CD4-positive, alpha-beta T cell treated with Interleukin-15 for 1 hour (primary cell): ENCODE data around the gene CHD6.

Experiments used
- DNase-seq: peaks from one replicate; pipeline ENCODE4 v3.0.0-alpha.2; 2020

The CHD6 gene, protein sequence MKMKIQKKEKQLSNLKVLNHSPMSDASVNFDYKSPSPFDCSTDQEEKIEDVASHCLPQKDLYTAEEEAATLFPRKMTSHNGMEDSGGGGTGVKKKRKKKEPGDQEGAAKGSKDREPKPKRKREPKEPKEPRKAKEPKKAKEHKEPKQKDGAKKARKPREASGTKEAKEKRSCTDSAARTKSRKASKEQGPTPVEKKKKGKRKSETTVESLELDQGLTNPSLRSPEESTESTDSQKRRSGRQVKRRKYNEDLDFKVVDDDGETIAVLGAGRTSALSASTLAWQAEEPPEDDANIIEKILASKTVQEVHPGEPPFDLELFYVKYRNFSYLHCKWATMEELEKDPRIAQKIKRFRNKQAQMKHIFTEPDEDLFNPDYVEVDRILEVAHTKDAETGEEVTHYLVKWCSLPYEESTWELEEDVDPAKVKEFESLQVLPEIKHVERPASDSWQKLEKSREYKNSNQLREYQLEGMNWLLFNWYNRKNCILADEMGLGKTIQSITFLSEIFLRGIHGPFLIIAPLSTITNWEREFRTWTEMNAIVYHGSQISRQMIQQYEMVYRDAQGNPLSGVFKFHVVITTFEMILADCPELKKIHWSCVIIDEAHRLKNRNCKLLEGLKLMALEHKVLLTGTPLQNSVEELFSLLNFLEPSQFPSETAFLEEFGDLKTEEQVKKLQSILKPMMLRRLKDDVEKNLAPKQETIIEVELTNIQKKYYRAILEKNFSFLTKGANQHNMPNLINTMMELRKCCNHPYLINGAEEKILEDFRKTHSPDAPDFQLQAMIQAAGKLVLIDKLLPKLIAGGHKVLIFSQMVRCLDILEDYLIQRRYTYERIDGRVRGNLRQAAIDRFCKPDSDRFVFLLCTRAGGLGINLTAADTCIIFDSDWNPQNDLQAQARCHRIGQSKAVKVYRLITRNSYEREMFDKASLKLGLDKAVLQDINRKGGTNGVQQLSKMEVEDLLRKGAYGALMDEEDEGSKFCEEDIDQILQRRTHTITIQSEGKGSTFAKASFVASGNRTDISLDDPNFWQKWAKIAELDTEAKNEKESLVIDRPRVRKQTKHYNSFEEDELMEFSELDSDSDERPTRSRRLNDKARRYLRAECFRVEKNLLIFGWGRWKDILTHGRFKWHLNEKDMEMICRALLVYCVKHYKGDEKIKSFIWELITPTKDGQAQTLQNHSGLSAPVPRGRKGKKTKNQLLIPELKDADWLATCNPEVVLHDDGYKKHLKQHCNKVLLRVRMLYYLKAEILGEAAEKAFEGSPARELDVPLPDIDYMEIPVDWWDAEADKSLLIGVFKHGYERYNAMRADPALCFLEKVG (N-terminal part only)

DNA sequence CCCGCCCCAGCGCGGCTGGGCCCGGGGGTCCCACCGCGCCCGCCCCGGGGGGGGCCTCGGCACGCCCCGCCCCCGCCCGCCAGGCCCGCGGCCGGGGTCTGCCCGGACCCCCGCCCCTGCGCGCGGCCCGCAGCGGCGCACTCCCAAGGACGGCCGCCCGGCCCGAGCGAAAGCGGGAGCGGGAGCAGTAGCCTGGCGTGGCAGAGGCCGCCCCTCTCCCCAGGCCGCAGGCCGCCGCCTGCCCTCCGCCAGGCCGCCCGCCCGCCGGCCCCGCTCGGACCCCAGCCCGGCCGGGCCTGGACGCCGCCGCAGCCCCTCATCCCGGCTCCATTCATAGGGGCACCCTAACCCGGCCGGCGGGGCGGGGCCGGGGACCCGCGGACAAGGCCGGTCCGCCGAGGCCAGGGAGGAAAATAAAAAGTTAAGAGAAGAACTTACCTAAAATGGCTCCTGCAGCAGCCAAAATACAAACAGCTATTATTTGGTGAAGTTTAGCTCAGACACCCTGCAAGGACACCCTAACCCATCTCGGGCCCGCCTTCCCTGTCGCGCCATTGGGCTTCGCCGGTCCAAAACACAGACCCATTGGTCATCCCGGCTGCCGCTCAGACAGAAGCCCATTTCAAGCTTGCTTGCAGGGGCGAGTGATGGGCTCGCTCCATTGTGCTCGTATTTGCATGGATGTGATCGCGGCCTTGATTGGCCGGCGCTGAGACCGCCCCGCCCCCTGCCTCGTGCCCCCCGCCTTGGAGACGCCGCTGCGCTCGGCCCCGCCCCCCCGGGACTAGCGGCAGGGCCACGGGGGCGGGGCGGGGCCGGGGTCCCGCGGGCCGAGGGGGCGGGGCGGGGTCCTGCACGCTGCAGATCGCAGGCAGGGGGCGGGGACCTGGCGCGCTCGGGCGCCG, at the start of gene CHD6:
Gene CHD6, minus strand, starts transcription at position 476 of the 905 bp plus-strand sequence. CDS start 67,040 bp downstream, outside the sequence.
- DNase-seq = peak; percentile 99

DNA sequence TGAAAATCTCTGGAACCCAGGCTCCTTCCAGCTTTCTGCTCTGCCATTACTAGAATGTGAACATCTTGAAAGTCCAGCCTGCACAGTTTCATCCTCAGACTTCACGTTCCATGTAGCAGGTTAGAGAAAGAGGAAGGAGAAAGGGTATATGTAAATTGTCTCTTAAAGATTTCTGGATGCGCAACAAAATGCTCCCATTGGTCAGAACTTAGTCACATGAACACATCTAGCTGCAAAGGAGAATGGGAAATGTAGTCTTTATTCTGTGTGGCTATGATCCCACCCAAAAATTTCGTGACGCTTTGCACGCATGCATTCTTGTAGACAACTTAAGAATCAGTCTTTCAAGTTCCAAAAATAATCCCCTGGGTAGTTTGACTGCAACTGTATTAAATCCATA, 46.4 kb upstream of the CHD6 start:
- no peak for DNase-seq

DNA sequence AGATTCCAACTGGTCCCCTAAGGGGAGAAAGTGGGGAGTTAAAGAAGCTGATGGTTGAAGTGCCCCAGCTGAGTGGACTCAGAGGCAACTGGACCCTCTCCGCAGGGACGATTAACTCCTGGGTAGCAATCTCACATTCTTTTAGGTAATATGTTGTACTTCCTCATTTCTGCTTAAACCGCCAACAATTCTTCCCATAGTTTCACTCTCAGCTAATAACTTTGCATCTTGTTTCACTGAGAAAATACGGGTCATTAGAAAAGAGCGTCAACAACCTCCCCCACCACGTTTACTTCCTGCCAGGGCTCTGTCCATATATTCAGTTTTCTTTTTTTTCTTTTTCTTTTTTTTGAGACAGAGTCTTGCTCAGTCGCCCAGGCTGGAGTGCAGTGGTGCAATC, 39.5 kb upstream of the CHD6 start:
- no peak for DNase-seq

DNA sequence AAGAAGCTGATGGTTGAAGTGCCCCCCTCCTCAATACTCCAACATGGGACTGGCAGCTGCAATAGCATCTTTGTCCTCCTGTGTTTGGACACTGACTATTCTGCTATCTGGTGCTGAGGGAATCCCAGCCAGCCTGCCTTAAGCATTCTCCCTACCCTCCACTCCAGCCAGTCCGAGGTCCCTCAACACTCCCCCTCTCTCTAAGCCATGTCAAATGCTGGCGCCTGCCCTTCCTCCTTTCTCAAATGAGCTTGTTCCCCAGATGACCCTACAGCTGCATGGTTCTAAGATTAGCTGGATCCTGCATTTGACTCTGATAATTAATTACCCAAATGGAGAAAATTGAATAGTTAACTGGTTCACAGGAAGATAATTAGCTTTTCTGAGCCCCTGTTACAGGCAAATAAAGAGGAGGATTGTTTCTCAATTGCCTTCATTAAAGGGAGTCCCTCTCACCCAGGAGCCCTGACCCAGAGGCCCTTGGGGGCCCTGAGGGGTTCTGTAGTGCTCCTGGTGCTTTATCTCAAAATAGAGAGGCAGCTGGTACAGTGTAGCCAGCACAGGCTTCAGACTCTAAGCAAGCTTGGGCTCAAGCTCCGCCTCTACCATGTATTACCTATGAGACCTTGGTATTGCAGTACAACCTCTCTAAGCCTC, 37.9 kb upstream of the CHD6 start:
- DNase-seq = no peak

DNA sequence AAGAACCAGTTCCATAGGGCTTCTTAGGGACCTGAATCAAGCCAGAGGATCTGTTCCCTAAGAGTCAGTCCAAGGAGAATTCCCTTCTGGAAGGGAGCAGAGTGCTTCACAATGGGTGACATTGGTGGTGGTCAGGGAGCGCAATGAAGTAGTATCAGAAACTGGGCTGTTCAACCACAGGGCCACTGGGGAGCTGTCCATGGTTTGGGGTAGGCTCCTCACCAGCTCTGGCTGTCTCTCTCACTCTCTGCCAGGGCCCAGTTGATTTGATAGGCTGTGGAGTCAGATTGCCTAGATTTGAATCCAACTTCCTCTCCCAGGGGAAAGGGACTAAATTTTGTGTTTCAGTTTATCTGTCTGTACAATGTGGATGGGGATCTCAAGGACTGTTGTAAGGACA, 36.7 kb upstream of the CHD6 start:
- DNase-seq = no peak

DNA sequence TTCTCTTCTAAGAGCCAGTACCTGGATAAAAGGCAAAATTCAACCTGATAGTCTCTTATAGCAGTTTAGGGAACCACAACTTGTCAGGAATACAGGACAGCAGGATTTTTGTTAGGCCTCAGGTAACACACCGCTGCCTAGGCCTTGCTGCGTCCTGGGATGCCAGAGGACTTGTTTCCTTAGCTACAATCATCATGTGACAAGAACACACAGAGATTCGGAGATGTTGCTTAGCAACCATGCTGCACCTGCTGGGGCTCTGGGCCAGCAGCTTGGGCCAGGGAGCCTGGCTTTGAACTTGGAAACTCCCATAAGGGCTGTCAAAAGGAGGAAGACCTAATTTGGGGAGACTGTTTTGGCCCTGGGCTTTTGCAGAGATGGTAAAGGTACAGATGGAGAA, 36.1 kb upstream of the CHD6 start:
- DNase-seq = no peak

DNA sequence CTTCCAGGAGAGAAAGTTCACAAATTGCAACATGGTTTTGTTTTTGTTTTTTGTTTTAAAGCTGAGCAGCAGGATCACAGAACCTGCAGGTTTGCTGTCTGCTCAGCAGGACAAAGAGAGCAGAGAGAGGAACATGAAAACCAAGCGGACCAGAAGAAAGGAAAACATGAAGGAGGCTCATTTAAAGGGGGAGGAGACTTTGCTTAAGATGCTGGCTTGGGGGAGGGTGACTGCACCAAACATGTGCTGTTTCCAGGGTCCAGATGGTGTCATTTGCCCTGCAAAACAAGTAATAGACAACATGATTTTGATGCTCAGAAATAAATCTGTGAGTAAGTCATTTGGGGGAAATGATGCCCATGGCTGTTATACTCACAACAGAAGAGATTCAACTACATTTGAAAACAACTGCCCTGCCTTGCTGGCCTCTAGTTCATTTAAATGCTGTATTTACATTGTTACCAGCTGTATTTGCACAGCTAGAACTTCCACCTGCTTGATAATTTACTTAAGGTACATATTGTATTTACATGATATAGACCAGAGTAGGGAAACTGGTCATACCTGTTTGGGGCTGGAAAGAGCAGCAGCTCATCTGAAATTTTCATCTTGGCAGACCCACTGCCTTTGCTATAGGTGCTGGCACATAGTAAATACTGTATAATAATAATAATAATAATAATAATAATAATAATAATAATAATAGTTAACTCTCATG, 32.2 kb upstream of the CHD6 start:
- no peak for DNase-seq

DNA sequence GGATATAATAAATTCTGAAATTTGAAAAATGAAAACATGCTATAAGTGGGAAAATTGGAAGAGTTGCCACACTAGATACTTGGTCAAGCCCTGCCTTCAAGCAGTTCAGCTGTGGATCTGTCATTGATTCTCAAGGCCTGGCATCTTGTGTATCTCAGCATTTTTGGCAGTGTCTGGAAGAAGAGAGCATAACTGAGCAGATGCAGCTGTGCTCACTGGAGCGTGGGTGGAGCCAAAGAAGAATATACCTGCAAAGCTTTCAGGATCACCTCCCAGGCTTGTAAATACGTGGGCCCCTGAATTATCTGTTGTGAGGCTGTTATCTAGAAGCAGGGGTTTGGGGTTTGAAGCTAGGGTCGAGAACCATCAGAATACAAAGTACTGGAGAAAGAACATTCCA, 31.3 kb upstream of the CHD6 start:
- DNase-seq = no peak

DNA sequence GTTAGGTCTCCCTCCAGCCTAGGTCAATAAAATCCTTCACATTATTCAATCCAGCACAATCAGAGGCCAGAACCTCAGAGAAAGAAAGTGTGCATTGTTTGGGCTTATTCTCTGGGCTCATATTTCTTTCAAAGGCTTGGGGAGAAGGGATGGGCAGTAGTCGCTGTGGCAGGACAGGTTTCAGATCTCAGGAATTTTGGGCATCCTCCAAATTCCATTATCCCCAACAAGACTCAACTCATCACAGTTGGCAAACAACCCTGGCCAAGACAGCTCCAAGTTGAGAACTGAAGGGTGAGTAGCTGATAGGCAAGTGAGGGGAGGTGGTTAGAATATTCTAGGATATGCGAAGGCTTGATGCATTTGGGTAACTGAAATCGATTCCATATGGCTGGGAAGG, 27.2 kb upstream of the CHD6 start:
- no peak for DNase-seq

DNA sequence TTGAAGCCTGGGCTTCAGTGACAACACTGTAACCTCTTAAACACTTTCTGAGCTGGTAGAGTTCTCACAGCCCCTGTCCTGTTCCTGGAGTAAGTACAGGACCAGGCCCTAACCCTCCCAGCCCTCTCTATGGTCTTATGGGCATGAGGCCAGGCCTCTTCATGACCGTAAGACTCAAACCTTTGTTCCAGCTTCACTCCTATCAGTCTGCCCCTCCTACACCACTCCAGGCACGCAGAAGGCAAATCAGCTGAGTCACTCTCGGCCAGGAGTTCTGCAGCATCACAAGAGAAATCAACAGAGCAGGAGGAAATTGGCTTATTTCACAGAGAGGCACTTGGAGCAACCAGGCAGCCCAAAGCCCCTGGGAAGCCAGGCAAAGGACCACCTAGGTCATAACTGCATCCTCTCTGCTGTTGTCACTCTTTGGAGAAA, 25.3 kb upstream of the CHD6 start:
- no peak for DNase-seq

DNA sequence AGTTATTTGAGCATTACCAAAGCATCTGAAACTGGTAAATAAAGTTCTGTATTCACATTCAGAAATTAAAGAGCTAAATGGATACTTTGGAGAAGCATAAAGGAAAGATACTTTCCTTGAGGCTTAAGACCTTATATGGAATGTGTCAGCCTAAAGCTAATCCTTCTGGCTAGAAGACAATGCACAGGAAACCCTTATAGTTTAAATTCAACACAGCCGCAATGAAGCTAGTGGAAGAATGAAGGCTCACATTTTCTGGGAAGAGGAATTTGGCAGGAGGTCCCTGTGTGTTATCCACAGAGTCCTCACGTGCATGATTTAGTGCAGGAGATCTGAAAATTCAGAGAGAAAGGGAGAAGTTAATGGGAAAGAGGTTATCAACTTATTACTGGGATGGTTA, 21.5 kb upstream of the CHD6 start:
- no peak for DNase-seq

DNA sequence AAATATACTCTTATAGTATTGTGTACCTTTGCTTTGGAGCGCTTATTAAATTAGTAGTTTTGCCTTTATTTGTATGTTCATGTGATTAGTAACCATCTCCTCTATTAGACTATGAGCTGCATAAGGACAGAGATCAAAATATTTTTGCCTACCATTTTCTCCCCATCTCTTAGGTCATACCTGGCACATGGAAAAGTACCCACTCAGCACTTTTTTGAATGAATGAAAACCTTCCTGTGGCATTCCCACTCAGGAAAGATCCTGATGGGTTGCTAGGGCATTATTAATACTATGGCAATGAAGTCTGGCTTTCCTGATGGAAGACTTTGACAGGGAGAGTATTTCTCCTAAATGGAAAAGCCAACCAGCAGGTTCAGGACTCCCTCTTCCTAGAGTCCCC, 20.3 kb upstream of the CHD6 start:
- DNase-seq = no peak

DNA sequence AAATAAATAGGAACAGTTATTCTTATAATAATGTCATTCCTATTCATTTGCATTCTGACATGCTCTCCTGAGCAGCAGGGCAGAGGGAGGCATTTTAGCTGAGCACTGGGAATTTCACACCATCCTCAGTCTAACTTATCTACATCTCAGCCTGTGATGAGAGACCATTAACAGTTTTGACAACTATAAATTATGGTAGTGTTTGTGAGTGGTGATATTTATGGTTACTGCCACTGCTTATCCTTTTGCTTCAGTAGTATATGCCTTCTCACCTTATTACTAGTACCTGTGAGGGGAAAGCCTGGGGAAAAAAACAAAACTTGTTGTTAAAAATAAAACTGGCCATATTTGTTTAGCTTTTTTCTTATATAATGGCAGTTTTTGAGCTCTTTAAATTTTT, 17.0 kb upstream of the CHD6 start:
- DNase-seq = no peak

DNA sequence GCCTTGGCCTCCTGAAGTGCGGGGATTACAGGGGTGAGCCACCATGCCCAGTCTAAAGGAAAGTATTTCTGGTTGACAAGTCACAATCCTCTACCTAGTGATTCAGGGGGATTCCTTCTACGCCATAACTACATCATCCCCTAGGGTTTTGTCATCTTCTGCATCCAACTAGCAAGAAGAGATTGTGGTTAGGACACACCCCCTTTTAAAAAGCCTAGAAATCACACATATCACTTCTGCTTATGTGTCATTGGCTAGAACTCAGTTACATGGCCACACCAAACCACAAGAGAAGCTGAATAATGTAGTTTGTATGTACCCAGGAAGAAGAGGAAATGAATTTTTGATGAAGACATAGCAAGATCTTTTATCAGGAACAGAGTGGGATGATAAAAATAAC, 14.7 kb upstream of the CHD6 start:
- DNase-seq = peak; percentile 24

DNA sequence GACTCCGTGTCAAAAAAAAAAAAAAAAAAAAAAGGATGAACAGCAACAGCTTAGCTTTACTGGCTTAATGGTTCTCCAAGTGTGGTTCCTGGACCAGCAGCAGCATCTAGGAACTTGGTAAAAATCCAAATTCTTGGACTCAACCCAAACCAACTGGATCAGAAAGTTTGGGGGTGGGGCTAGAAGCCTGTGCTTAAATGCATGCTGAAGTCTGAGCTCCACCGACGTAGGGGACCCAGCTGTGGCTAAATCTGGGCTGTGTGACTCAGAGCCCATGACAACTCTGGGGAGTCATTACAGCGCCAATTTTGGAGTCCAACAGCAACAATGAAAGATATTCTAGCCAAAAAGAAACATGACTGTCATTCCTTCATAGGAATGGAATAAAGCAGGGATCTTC, 13.6 kb upstream of the CHD6 start:
- peak; percentile 25 for DNase-seq

DNA sequence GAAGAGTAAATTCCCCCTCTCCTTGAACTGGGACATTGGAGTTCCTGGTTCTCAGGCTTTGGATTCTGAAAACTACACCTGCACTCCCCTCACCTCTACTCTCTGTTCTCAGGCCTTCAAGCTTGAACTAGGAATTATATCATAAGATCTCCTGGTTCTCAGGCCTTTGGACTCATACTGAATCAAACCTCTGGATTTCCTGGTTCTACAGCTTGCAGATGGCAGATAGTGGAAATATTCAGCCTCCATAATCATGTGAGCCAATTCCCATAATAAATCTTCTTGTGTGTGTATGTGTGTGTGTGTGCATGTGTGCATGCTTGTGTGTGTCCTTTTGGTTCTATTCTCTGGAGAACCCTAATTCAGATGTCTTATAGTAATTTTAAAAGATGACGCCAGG, 12.7 kb upstream of the CHD6 start:
- no peak for DNase-seq

DNA sequence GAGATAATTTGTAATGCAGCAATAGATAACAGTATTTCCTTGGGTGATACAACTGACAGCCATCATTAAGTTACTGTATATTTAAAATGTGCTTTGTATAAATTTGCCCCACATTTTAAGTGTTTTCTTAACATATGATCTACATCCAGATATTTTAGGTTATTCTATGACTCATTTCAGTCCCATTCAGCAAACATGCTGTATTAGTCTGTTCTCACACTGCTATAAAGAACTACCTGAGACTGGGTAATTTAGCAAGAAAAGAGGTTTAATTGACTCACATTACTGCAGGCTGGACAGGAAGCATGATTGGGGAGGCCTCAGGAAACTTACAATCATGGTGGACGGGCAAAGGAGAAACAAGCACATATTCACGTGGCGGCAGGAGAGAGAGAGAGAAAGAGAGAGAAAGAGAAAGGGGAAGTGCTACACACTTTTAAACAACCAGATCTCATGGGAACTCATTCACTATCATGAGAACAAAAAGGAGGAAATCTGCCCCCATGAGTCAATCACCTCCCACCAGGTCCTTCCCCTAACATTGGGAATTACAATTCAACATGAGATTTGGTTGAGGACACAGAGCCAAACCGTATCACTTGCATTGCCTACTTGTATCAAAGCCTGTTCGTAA, 9.6 kb upstream of the CHD6 start:
- DNase-seq = no peak

DNA sequence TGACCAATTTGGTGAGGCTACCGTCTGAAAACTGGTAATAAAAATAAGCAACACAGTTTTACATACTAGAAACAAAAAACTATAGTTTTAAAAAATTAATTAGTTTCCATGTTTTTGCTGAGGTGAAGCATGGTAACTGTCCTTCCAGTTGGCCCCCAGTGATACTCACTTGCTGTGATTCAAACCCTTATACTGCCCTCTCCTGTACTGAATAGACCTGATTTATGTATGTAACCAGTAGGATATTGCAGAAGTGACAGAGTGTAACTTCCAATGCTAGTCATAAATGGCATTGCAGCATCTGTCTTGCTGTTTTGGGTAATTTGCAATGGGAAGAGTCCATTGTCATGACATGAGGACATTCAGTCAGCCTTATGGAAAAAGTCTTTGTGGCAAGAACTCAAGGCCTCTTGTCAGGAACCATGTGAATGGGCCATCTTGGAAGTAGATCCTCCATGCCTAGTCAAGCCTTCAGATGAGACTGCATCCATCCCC, 8.9 kb upstream of the CHD6 start:
- DNase-seq = no peak

DNA sequence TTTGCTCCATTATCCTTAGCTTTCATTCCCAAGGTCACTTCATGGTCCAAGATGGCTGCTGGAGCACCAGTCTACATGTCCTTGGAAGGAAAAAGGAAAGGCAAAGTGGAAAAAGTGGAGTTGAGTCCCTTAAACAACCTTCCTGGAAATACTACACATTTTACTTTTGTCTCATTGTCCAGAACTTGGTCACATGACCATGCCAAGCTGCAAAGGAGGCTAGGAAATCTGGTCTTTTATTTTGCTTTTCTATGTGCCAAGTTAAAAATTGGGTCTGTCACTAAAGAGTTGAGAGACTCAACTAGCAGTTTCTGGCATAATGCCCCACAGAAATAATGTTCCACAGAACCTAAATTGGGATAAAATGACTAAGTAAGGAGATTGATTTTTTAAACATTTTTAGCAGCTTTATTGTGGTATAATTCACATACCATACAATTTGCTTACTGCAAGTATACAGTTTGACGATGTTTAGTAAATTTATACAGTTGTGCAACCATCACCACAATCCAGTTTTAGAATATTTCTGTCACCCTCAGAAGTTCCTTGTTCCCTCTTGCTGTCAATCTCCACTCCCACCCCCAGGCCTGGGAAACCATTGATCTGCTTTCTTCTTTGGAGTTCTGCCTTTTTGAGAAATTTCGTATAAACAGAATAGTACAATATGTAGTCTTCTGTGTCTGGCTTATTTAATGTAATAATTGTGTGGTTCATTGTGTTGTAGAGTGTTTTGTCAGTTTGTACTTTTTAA, 5.6 kb upstream of the CHD6 start:
- DNase-seq = no peak
